Measurements from ENCODE around the gene CTDSPL. TPM values are rescaled to one million over a fixed set of nuclear protein-coding genes. Genes with fewer than 3 reads are reported as not detected.

Gene CTDSPL
- total RNA-seq, 1 experiment from 2014 or later, result 34.4 TPM

DNA sequence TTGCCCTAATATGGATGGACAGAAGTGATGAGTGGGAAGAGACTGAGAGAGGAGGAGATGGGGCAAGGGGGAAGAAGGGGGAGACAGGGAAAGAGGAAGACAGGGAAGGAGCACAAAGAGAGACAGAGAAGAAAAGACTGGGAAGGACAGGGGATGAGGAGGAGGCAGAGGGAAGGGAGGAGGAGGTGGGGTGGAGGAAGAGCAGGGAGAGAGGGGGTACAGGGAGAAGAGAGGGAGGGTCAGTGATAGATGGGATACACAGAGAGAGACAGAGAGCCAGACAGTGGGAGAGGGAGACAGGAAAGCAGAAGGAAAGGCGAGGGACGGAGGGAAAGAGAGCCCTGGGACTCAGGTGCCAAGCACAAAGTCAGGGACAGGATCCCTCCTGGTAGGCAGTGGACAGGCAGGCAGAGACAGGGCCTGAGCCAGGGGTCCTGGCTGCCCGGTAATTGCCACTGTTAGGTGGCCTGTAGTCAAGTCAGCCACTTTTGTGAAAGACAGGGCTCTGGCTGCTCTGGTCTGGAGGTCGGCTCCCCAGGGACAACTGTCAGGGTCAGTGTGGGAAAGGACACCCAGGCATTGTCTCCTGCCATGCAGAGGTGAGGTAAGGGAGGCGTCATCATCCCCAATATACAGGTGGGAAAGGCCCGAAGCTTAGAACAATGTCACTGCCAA, 138.7 kb downstream of the CTDSPL start:
- intact Hi-C loops (cut with micrococcal nuclease), result no loop called here

More for the DNA sequence above, 138.7 kb downstream of the CTDSPL start:
- Histone ChIP-seq H3K27ac (ENCODE audit: low read depth, low read length) (no peak overlapping the region), H3K4me3 (replicated peaks in 1 of 2; ENCODE audit: low read depth in 1 of 2, low read length in 2 of 2) (no peak overlapping the region), H3K4me2 (ENCODE audit: low read length) (no peak overlapping the region), H3K36me3 (ENCODE audit: control insufficient read depth in 1 of 2, insufficient read depth in 2 of 2, low read length in 2 of 2) (no peaks in the 10 kb centered on the region), H3K9me2 (ENCODE audit: insufficient read depth) (no peaks in the 10 kb centered on the region), H3K9ac (ENCODE audit: low read length) (no peak overlapping the region), H3K27me3 (ENCODE audit: insufficient read depth, low read length) (no peaks in the 10 kb centered on the region), H4K20me1 (ENCODE audit: insufficient read depth) (no peaks in the 10 kb centered on the region), H3K4me1 (ENCODE audit: control insufficient read depth in 1 of 2, insufficient read depth in 2 of 2, low read length in 2 of 2) (peaks cover 11 to 45% of the 10 kb centered on the region in 2 experiments), H3K9me3 (ENCODE audit: control insufficient read depth in 1 of 2, insufficient read depth in 1 of 2, low read depth in 1 of 2, low read length in 2 of 2) (no peaks in the 10 kb centered on the region), H3K79me2 (ENCODE audit: insufficient read depth, low read length) (no peaks in the 10 kb centered on the region), H2AFZ (ENCODE audit: low read depth, low read length, poor library complexity, severe bottlenecking) (no peak overlapping the region)
- ATAC-seq (no peak), DNase-seq (ENCODE audit: low read depth, low spot score) (no peak)
- ChIA-PET RAD21 (ENCODE audit: low non-redundant PET in 1 of 2, low total read pairs in 2 of 2, uncharacterized antibody in 2 of 2, unreplicated experiment in 2 of 2) (no interaction called here), CTCF (interaction anchor here (1.1 kb wide), 1 partner anchor 13 kb away, joined by 3 read pairs; no protein-coding TSS in a partner anchor), POLR2A (no interaction called here)
- TF ChIP-seq SP1 (IDR thresholded peaks at IDR 0.05; ENCODE audit: low read depth), result no peak
- TF ChIP-seq, protein P1, sequence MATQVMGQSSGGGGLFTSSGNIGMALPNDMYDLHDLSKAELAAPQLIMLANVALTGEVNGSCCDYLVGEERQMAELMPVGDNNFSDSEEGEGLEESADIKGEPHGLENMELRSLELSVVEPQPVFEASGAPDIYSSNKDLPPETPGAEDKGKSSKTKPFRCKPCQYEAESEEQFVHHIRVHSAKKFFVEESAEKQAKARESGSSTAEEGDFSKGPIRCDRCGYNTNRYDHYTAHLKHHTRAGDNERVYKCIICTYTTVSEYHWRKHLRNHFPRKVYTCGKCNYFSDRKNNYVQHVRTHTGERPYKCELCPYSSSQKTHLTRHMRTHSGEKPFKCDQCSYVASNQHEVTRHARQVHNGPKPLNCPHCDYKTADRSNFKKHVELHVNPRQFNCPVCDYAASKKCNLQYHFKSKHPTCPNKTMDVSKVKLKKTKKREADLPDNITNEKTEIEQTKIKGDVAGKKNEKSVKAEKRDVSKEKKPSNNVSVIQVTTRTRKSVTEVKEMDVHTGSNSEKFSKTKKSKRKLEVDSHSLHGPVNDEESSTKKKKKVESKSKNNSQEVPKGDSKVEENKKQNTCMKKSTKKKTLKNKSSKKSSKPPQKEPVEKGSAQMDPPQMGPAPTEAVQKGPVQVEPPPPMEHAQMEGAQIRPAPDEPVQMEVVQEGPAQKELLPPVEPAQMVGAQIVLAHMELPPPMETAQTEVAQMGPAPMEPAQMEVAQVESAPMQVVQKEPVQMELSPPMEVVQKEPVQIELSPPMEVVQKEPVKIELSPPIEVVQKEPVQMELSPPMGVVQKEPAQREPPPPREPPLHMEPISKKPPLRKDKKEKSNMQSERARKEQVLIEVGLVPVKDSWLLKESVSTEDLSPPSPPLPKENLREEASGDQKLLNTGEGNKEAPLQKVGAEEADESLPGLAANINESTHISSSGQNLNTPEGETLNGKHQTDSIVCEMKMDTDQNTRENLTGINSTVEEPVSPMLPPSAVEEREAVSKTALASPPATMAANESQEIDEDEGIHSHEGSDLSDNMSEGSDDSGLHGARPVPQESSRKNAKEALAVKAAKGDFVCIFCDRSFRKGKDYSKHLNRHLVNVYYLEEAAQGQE (IDR thresholded peaks at IDR 0.05; ENCODE audit: low read depth), result no peak
- BruUV-seq (replicated peaks), result no TSS peak

Data from HCT116 (cell line).